ENCODE measurements around the gene MYG1.

MYG1 gene

DNA sequence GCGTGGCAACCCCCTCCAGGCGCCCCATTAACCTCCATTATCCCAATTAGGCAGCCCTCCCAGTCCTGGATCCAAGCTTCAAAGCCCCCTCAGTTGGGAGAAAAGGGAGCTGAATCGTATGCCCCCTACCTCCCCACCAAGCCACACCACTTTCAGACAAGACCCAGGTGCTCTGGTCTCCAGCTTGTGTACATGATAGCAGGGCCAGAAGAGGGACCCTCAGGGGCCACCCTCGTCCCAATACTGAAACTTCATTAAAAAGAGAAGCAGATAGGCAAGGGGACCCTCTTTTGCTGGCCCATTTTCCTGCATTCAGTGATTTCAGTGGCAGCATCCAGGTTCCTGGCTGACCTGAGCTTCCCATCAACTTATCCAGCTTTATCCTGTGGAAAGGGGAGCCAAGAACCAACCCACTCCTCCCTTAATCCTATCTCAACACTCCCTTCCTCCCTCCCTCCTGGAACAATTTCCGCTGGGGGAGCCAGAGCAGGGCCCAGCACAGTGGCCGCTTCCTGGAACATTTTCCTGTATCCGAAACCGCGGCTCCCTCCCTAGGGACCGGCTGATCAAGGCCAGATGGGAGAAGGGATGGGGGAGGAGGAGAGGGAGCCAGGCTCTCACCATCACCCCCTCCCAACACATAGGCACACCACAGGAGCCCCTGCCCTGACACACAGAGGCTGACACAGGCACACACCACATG, 46.1 kb downstream of the MYG1 start (continued):
- TF ChIP-seq ZNF513 (tag by site-specific recombination; IDR thresholded peaks at IDR 0.05) (no peak), ZNF830 (tag by site-specific recombination; IDR thresholded peaks at IDR 0.05; ENCODE audit: low read depth) (no peak), ZNF184 (tag by site-specific recombination; IDR thresholded peaks at IDR 0.05) (no peak), ZFP3 (tag by site-specific recombination; IDR thresholded peaks at IDR 0.05; ENCODE audit: low read depth) (no peak), ZNF148 (tag by site-specific recombination; IDR thresholded peaks at IDR 0.05; ENCODE audit: borderline replicate concordance) (no peak), ZNF140 (tag by site-specific recombination; IDR thresholded peaks at IDR 0.05) (no peak), BCL11A (tag by site-specific recombination; IDR thresholded peaks at IDR 0.05; ENCODE audit: low read depth) (no peak), GLI4 (tag by site-specific recombination; IDR thresholded peaks at IDR 0.05) (no peak), ZFP69B (tag by site-specific recombination; IDR thresholded peaks at IDR 0.05) (no peak), KLF9 (tag by site-specific recombination; IDR thresholded peaks at IDR 0.05; ENCODE audit: low read depth) (no peak), ZFHX2 (tag by site-specific recombination; conservative IDR thresholded peaks at IDR 0.05) (no peak), ZNF366 (tag by site-specific recombination; conservative IDR thresholded peaks at IDR 0.05) (peak; percentile 39), MYNN (tag by site-specific recombination; IDR thresholded peaks at IDR 0.05; ENCODE audit: borderline replicate concordance) (no peak), ZNF121 (tag by site-specific recombination; IDR thresholded peaks at IDR 0.05) (no peak), WT1 (tag by site-specific recombination; IDR thresholded peaks at IDR 0.05) (peak; percentile 67), HOXA7 (CRISPR knock-in tag; IDR thresholded peaks at IDR 0.05; ENCODE audit: borderline replicate concordance) (no peak), ZNF248 (tag by site-specific recombination; IDR thresholded peaks at IDR 0.05) (no peak), KLF17 (tag by site-specific recombination; IDR thresholded peaks at IDR 0.05) (0 out of 2 replicates have a peak, but pooled peaks have one; percentile 23), ZNF530 (tag by site-specific recombination; IDR thresholded peaks at IDR 0.05; ENCODE audit: low read depth) (no peak), ZBTB21 (tag by site-specific recombination; IDR thresholded peaks at IDR 0.05) (no peak), ZNF624 (tag by site-specific recombination; IDR thresholded peaks at IDR 0.05) (no peak), ZNF585B (tag by site-specific recombination; IDR thresholded peaks at IDR 0.05) (no peak), ZNF37A (tag by site-specific recombination; IDR thresholded peaks at IDR 0.05) (no peak)
- TF ChIP-seq, protein P1, sequence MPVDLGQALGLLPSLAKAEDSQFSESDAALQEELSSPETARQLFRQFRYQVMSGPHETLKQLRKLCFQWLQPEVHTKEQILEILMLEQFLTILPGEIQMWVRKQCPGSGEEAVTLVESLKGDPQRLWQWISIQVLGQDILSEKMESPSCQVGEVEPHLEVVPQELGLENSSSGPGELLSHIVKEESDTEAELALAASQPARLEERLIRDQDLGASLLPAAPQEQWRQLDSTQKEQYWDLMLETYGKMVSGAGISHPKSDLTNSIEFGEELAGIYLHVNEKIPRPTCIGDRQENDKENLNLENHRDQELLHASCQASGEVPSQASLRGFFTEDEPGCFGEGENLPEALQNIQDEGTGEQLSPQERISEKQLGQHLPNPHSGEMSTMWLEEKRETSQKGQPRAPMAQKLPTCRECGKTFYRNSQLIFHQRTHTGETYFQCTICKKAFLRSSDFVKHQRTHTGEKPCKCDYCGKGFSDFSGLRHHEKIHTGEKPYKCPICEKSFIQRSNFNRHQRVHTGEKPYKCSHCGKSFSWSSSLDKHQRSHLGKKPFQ (tag by site-specific recombination; IDR thresholded peaks at IDR 0.05) = peak; percentile 51; the same call in 1 of the 2 replicates
- TF ChIP-seq, protein P2, sequence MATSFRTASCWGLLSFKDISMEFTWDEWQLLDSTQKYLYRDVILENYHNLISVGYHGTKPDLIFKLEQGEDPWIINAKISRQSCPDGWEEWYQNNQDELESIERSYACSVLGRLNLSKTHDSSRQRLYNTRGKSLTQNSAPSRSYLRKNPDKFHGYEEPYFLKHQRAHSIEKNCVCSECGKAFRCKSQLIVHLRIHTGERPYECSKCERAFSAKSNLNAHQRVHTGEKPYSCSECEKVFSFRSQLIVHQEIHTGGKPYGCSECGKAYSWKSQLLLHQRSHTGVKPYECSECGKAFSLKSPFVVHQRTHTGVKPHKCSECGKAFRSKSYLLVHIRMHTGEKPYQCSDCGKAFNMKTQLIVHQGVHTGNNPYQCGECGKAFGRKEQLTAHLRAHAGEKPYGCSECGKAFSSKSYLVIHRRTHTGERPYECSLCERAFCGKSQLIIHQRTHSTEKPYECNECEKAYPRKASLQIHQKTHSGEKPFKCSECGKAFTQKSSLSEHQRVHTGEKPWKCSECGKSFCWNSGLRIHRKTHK (tag by site-specific recombination; IDR thresholded peaks at IDR 0.05) = no peak

Measured in HEK293 (cell line).